HG03342 (cell line): Measurements from ENCODE around the gene DHDH.

ENCODE experiments used
- ATAC-seq: cut with Tn5 transposase; IDR thresholded peaks from one replicate; pipeline ENCODE4 v1.9.1; 2021; ENCODE audit warnings: mild to moderate bottlenecking, moderate library complexity; ENCODE audit not compliant: unreplicated experiment

The DHDH gene

DNA sequence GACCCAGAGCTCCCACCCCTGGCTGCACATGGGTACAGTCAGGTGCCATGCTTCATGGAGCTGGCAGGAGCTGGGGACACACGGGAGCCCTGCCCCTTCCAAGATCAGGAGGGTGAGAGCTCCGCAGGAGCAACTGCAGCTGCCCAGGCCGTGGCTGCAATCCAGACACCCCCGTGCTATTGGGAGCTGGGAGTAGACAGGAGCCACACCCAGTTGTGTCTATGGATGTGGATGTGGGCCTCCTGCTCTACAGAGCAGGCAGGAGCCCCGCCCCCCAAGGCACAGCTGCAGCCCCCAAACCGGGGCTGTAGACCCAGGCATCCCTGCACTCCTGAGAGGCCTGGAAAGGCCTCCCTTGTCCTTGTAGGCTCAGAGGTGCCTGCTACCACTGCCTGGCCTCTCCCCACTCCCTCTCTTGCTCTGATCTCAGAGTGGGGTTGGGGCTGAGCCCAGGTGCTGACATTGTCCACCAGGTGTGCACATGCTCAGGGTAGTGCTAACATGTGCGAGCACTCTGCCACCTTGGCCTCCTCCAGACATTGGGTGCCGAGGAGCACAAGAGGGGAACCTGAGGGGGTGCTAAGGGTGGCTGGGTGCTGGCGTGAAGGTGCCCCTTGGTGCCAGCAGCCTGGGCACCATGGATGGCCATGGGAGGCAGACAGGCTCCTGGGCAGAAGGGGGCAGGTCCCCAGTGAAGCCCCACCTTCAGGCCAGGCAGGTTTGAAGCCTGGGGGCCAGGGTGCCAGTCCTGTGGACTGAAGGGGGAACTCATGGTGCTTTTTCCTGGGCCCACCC, 13.2 kb downstream of the DHDH start:
- ATAC-seq: no peak

DNA sequence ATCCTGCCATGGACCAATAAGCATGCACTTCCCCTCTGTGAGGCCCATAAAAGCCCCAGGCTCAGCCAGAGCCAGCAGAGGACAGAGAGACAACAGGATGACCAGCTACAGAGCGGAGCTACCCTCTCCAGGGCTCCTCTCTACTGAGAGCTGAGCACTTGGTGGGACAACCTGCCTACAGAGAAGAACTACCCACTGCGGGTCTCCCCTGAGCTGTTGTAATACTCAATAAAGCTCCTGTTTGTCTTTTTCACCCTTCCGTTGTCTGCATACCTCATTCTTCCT, 13.7 kb downstream of the DHDH start:
- ATAC-seq: no peak

- ATAC-seq: no peak
These were observed 16.7 kb downstream of the DHDH start for GRCh38 chr19:48950159-48950558.

DNA sequence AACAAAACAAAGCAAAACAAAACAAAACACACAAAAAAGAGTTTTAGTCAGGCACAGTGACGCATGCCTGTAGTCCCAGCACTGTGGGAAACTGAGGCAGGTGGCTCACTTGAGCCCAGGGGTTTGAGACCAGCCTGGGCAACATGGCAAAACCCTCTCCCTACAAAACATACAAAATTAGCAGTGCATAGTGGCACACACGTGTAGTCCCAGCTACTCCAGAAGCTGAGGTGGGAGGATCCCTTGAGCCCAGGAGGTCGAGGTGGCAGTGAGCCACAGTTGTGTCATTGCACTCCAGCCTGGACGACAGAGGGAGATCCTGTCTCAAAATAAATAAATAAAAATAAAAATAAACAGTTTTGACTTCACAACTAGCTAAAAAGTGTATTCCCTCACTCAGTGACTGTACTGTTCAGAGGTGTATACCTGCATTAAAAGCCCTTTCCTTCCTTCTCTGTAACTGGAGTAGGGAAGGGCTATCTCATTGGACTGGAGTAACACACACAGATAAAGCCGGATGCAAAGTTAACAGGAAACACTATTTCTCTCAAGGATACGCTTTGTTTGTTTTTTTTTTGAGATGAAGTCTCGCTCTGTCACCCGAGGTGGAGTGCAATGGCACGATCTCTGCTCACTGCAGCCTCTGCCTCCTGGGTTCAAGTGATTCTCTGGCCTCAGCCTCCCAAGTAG, 17.5 kb downstream of the DHDH start:
- ATAC-seq: no peak

DNA sequence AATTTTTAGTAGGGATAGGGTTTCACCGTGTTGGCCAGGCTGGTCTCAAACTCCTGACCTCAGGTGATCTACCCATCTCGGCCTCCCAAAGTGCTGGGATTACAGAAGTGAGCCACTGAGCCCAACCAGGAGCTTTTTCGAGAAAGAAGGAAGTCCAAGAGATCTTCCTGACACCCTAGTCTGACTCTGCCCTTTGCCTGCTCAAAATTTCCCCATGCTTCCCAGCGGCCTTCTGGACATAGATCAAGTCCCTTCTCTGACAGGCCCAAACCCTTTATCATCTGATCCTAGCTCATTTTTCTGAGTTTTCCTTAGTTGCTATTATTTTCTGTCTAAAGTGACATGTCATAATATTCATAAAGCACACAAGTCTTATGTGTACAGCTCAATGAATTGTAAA, 19.6 kb downstream of the DHDH start:
- no peak for ATAC-seq

DNA sequence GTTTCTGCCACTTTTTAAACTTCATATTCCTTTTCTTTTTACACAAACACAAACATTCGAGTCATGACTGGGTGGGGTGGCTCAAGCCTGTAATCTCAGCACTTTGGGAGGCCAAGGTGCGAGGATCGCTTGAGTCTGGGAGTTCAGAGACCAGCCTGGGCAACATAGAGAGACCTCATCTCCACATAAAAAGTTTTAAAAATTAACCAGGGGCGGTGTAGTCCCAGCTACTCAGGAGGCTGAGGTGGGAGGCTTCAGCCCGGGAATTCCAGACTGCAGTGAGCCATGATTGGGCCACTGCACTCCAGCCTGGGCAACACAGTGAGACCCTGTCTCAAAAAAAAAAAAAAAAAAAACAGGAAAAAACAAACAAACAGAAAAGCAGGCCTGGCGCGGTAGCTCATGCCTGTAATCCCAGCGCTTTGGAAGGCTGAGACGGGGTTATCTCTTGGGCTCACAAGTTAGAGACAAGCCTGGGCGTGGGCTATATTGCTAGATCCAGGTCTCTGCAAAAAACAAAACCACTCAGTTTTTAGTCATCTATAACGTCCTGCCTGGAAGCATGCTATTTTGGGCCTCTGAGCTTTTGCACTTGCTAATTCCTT, 20.6 kb downstream of the DHDH start:
- ATAC-seq: no peak

- peak; percentile 80 for ATAC-seq
These were observed 21.3 kb downstream of the DHDH start, which contains the start of gene BAX for GRCh38 chr19:48954595-48955307. TSS of gene BAX (plus strand) at chr19:48954875. CDS start at chr19:48954929, 54 bp downstream.

- no peak for ATAC-seq
These were observed 21.9 kb downstream of the DHDH start for GRCh38 chr19:48955308-48955958.

DNA sequence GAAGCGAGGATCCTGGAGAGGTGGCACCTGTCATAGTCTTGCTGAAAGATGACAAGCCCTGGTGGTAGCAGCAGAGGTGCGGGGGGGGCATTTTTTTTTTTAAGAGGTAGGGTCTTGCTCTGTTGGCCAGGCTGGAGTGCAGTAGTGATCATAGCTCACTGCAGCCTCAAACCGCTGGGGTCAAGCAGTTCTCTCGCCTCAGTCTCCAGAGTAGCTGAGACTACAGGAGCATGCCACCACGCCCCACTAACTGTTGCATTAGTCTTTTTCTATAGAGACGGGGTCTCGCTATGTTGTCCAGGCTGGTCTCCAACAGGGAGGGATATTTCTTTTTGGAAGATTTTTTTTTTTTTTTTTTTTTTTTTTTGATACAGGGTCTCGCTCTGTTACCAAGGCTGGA, 24.5 kb downstream of the DHDH start:
- no peak for ATAC-seq

DNA sequence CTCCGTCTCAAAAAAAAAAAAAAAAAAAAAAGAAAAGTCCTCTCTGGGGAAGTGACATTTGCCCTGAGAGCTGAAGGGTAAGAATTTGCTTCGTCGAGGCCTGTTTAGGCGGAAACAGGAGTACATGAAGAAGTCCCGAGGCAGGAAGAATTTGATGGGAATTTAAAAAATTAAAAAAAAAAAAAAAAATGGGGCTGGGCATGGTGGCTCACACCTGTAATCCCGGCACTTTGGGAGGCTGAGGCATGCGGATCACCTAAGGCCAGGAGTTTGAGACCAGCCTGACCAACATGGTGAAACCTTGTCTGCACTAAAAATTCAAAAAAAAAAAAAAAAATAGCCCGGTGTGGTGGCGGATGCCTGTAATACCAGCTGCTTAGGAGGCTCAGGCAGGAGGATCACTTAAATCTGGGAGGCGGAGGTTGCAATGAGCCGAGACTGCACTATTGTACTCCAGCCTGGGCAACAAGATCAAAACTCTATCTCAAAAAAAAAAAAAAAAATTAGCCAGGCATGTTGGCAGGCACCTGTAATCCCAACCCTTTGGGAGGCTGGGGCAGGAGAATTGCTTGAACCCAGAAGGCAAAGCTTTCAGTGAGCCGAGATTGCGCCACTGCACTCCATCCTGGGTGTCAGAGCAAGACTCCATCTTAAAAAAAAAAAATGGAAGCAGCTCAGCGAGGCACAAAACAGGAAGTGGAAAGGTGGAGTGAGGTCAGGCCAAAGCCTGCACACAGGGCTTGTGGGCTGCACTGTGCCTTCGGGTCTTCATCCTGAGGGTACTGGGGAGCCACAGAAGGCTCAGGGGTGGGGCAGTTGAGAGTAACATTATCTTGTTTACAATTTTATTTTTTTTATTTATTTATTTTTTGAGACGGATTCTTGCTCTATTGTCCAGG, 26.1 kb downstream of the DHDH start:
- no peak for ATAC-seq

GRCh38 chr19:48961051-48961649, 27.7 kb downstream of the DHDH start:
- no peak for ATAC-seq

DNA sequence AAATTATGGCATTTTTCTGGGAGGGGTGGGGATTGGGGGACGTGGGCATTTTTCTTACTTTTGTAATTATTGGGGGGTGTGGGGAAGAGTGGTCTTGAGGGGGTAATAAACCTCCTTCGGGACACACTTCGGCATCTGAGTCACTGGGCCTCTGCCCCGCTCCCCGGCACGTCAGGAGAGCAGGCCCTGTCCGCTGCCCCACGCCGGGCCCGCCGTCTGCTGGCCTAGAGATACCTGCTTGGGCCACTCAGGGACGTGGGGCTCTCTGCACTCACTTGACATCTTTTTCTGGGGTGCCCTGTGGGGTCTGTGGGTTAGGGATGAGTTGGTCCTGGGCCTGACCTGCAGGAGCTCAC, 28.2 kb downstream of the DHDH start:
- ATAC-seq: no peak

GRCh38 chr19:48962029-48962848, 28.7 kb downstream of the DHDH start:
- peak; percentile 29 for ATAC-seq

DNA sequence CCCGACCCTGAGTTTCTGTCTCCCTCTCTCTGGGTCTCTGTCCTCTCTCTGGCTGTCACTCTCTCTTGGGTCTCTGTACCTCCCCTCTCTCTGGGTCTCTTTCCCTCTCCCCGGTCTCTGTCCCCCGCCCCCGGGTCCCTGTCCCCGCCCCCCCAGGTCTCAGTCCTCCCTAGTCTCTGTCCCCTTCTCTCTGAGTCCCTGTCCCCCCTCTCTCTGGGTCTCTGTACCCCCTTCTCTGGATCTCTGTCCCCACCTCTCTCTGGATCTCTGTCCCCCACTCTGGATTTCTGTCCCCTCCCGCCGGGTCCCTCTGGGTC, 29.3 kb downstream of the DHDH start:
- ATAC-seq: no peak

- no peak for ATAC-seq
These were observed 30.1 kb downstream of the DHDH start for GRCh38 chr19:48963371-48964204.

DNA sequence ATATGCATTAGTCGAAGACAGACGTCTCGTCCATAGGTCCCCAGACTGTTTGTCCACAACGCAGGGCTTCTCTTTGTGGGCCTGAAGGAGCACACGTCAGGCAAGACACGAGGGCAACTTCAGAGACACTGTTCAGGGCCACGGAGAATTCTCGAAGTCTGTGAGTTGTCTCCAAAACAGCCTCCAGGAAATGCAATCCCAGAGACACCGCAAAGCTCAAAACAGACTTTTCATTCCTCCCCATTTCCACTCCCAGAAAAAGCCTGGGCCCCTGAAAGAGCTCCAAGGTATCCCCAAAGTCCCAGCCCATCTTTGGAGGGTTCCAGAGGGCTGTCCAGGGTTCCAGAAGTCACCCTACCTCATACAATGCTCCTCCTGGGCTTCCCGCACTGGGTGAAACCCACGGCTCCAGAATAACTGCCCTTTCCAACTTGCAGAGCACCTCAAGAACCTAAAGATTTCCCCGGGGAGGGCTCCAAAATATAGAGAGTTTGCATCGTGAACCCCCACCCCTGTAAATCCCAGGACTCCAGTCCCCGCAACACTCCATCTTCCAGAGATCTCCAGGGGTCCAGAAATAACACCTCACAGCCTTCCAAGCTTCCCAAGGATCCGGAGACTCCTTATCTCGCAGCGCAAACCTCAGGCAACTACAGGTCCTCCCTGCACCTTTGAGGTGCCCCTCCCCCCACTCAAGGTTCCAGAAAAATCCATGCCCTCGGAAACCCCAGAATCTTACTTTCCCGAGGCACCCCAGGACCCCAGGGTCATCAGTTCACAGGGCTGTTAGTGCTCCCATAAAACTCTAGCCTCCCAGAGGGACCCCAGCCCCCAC, 30.9 kb downstream of the DHDH start:
- no peak for ATAC-seq
